ENCODE data around the gene DSCAML1.
"Not testable (repeated sequence)": the region's sequence is repeated elsewhere in the genome, so short reads cannot be mapped to it uniquely, and the experiment has no call there.

The DSCAML1 gene

DNA sequence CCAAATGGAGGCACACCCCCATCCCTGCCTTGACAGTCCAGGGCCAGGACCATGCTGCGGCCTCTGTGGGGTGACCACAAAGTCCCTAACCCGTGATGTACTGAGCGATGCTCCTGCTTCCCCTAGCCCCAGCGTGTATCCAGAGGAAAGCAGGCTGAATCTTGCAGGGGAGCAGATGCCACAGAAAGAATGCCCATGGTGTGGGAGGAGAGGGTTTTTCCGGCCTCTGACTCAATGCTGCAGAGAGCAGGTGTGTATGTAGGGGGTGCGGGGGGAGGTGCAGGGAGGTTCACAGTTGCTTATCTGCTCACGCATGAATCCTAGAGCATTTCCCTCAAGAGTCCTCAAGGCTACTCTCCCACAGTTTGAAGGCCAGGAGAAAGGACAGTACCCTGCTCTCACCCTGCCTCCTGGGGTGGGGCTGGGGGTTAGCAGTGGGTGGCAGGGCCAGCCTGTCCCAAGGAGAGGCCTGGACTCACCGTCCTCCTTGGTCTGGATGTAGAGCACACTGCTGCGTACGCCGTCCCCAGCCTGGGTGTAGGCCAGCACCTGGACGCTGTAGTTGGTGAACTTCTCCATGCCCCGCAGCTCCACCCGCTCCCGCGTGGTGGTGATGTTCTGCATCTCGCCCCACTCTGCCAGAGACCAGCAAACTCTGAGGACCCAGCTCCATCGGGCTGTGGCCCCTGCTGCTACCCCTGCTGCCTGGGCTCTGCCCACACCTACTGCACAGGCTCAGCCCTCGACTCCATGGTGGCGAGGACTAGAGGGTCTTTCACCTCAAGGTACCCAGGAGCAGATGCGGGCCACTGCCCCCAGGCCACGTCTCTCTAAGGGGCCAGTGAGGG lies 338.5 kb downstream of the DSCAML1 start:
- Histone ChIP-seq H3K27me3 (ENCODE audit: control insufficient read depth, insufficient read depth, low read length) (no peaks in the 10 kb centered on the region), H3K9ac (ENCODE audit: low read depth, low read length) (no peak overlapping the region), H3K4me1 (ENCODE audit: control insufficient read depth, insufficient read depth, low read length) (no peaks in the 10 kb centered on the region), H3K36me3 (ENCODE audit: control insufficient read depth, insufficient read depth, low read length) (no peaks in the 10 kb centered on the region), H3K4me3 (ENCODE audit: low read depth, low read length) (no peak overlapping the region), H3K9me3 (ENCODE audit: control insufficient read depth, insufficient read depth, low read length) (no peaks in the 10 kb centered on the region)

DNA sequence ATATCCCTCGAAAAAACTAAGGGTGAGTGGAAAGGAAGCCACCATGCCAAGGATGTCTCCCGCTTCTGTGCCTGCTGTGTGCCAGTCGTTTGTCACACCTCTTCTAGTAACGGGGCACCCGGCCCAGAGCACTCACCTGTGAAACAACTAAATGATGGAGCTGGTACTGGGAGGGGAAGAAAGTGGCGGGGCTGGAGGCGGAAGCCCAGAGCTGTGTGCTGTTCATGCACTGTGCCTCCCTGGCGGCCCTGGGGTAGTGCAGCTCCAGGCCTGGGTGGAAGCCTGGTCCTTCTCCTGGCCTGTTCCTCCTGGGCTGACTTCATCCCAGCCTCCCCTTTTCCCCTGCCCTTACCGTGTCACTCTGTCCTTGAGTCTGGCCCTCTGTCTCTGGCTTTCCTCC lies 339.2 kb downstream of the DSCAML1 start:
- H3K9me3 ChIP-seq (ENCODE audit: control insufficient read depth, insufficient read depth, low read length) = no peaks in the 10 kb centered on the region
- no peaks in the 10 kb centered on the region for H3K36me3 ChIP-seq (ENCODE audit: control insufficient read depth, insufficient read depth, low read length)
- no peak overlapping the region for H3K9ac ChIP-seq (ENCODE audit: low read depth, low read length)
- H3K4me1 ChIP-seq (ENCODE audit: control insufficient read depth, insufficient read depth, low read length) = no peaks in the 10 kb centered on the region
- H3K4me3 ChIP-seq (ENCODE audit: low read depth, low read length) = no peak overlapping the region
- H3K27me3 ChIP-seq (ENCODE audit: control insufficient read depth, insufficient read depth, low read length) = no peaks in the 10 kb centered on the region

DNA sequence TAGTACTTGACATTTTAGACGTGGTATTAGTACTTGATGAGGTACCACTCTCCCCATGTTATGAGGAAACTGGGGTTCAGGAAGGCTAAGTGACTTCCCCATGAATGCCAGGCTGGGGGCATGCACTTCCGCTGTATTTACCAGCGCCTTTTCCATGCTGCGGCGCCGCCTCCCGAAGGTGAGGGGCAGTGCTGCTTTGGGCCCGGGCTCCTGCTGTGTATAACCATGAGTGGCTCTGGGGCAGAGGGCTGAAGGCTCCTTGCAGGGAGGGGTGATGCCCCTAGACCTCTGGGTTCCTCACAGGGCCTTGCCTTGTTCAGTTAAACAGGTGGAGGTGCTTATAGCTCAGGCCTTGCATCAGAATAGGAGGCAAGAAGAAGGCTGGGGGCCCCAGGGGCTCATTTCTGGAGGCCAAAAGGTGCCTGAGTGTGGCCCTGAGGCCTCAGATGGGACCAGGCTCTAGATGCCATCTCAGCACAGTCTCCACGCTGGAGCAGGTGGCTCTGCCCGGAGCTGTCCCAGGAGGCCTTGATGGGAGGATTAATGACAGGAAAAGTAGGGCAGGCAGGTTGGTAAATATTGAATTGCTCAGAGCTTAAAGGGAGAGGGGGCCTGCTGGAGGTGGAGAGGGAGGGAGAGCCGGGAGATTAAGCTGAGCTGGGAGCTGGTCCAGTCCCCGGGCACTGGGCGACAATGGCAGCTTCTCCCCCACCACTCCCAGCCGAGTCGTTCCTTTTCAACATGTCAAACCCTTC lies 339.8 kb downstream of the DSCAML1 start:
- no peaks in the 10 kb centered on the region for H3K36me3 ChIP-seq (ENCODE audit: control insufficient read depth, insufficient read depth, low read length)
- no peaks in the 10 kb centered on the region for H3K4me1 ChIP-seq (ENCODE audit: control insufficient read depth, insufficient read depth, low read length)
- H3K9ac ChIP-seq (ENCODE audit: low read depth, low read length) = no peak overlapping the region
- H3K4me3 ChIP-seq (ENCODE audit: low read depth, low read length) = no peak overlapping the region
- H3K9me3 ChIP-seq (ENCODE audit: control insufficient read depth, insufficient read depth, low read length) = no peaks in the 10 kb centered on the region
- no peaks in the 10 kb centered on the region for H3K27me3 ChIP-seq (ENCODE audit: control insufficient read depth, insufficient read depth, low read length)

DNA sequence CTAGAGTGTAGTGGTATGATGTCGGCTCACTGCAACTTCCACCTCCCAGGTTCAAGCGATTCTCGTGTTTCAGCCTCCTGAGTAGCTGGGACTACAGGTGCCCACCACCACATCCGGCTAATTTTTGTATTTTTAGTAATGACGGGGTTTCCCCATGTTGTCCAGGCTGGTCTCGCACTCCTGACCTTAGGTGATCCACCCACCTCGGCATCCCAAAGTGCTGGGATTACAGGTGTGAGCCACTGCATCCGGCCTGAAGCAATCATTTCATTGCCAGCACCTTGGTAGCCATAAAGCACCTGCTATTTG lies 340.3 kb downstream of the DSCAML1 start:
- not testable (repeated sequence) for H3K4me3 ChIP-seq (ENCODE audit: low read depth, low read length); H3K36me3 ChIP-seq (ENCODE audit: control insufficient read depth, insufficient read depth, low read length); H3K9me3 ChIP-seq (ENCODE audit: control insufficient read depth, insufficient read depth, low read length); H3K27me3 ChIP-seq (ENCODE audit: control insufficient read depth, insufficient read depth, low read length); H3K4me1 ChIP-seq (ENCODE audit: control insufficient read depth, insufficient read depth, low read length); H3K9ac ChIP-seq (ENCODE audit: low read depth, low read length)

DNA sequence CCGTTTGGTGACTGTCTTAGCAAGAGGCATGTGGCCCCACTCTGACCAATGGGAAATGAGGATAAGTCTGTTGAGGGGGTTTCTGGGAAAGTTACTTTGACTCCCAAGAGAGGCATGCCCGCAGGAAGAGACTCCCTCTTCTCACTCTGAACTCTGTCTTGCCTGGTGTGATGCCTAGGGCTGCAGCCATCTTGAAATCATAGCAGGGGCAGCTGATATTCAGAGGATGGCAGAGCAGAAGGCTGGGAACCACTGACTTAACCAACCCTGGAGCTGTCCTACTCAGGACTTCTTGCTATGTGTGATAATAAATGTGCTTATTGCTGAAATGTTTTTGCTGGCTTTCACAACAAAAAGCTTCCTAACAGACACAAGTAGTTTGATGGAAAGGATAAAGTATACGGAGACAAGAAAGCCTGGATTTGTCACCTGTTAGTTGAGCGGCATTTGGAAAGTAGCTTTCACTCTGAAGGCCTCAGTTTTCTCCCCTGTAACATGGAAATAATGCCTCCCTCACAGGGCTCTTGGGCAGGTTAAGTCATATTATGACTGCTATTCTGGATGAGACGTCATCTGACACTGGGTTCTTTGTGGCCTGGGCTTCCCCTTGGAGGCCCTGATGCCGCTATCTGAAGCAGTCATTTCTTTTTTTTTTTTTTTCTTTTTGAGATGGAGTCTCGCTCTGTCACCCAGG lies 340.8 kb downstream of the DSCAML1 start:
- no peak overlapping the region for H3K9ac ChIP-seq (ENCODE audit: low read depth, low read length)
- no peaks in the 10 kb centered on the region for H3K36me3 ChIP-seq (ENCODE audit: control insufficient read depth, insufficient read depth, low read length)
- H3K4me3 ChIP-seq (ENCODE audit: low read depth, low read length) = no peak overlapping the region
- H3K9me3 ChIP-seq (ENCODE audit: control insufficient read depth, insufficient read depth, low read length) = no peaks in the 10 kb centered on the region
- no peaks in the 10 kb centered on the region for H3K4me1 ChIP-seq (ENCODE audit: control insufficient read depth, insufficient read depth, low read length)
- H3K27me3 ChIP-seq (ENCODE audit: control insufficient read depth, insufficient read depth, low read length) = no peaks in the 10 kb centered on the region

DNA sequence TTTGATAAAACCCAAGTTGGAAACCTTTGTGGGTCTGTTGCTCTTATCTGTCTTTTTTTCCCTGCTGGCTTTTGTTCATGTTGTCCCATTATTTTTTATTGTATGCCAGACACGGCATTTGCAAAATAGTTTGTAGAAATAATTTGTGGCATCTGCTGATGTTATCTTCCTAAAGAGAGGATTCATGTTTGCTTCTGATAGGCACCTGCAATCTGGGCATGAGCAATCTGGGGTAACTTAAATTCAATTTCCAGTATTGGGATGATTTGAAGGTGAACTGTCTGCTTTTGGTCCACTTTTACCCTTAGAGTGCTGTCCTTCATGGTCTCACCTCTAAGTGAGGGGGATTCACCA lies 342.5 kb downstream of the DSCAML1 start:
- H3K9me3 ChIP-seq (ENCODE audit: control insufficient read depth, insufficient read depth, low read length) = no peaks in the 10 kb centered on the region
- H3K27me3 ChIP-seq (ENCODE audit: control insufficient read depth, insufficient read depth, low read length) = no peaks in the 10 kb centered on the region
- H3K36me3 ChIP-seq (ENCODE audit: control insufficient read depth, insufficient read depth, low read length) = no peaks in the 10 kb centered on the region
- H3K4me1 ChIP-seq (ENCODE audit: control insufficient read depth, insufficient read depth, low read length) = no peaks in the 10 kb centered on the region
- no peak overlapping the region for H3K9ac ChIP-seq (ENCODE audit: low read depth, low read length)
- H3K4me3 ChIP-seq (ENCODE audit: low read depth, low read length) = no peak overlapping the region

DNA sequence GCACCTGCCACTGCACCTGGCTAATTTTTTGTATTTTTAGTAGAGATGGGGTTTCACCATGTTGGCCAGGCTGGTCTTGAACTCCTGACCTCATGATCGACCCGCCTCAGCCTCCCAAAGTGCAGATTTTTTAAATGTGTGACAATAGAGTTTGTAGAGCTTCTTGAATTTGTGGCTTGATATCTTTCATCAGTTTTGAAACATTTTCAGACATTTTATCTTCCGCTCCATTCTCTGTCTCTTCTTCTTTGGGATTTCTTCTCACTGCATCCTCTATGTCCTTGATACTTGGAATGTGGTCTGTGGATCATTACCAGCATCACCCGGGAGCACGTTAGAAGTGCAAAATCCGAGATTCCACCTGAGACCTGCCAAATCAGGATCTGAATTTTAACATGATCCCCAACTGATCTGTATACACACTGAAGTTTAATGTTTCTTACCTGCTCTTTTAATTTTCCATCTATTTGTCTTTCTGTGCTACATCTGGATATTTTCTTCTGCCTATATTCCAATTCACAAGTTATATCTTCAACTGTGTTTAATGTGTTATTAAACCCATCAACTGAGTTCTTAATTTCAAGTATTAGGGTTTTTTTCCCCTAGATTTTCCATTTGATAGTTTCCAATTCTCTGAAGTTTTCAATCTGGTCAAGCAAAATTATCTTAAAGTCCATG lies 343.0 kb downstream of the DSCAML1 start:
- H3K9ac ChIP-seq (ENCODE audit: low read depth, low read length) = no peak overlapping the region
- no peaks in the 10 kb centered on the region for H3K4me1 ChIP-seq (ENCODE audit: control insufficient read depth, insufficient read depth, low read length)
- no peaks in the 10 kb centered on the region for H3K9me3 ChIP-seq (ENCODE audit: control insufficient read depth, insufficient read depth, low read length)
- H3K27me3 ChIP-seq (ENCODE audit: control insufficient read depth, insufficient read depth, low read length) = no peaks in the 10 kb centered on the region
- no peaks in the 10 kb centered on the region for H3K36me3 ChIP-seq (ENCODE audit: control insufficient read depth, insufficient read depth, low read length)
- no peak overlapping the region for H3K4me3 ChIP-seq (ENCODE audit: low read depth, low read length)

DNA sequence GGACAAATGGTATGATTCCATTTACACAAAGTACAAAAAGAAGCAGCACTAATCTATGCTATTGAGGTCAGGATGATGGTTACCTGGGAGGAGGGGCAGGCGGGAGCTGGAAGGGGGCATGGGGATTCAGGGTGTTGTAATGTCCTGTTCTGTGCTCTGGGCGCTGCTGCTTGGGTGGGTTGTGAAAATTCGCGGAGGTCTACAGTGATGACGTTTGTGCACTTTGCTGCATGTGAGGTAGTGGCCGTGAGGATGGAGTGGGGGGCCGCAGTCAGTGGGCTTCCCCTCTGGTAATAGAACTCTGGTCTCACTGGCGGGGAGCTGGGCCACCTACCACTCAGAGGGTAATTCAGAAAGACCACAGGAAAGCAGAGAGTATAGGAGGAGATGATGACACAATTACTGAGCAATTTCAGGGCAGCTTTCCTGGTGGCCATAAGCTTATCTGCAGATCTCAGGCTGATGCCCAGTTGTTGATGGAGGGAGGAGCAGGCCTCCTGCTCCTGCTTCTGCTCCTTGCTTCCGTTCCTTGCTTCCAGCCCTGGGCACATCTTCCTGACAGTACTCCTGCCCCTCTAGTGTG lies 347.8 kb downstream of the DSCAML1 start:
- no peaks in the 10 kb centered on the region for H3K4me1 ChIP-seq (ENCODE audit: control insufficient read depth, insufficient read depth, low read length)
- no peaks in the 10 kb centered on the region for H3K9me3 ChIP-seq (ENCODE audit: control insufficient read depth, insufficient read depth, low read length)
- H3K27me3 ChIP-seq (ENCODE audit: control insufficient read depth, insufficient read depth, low read length) = no peaks in the 10 kb centered on the region
- no peak overlapping the region for H3K9ac ChIP-seq (ENCODE audit: low read depth, low read length)
- H3K4me3 ChIP-seq (ENCODE audit: low read depth, low read length) = no peak overlapping the region
- no peaks in the 10 kb centered on the region for H3K36me3 ChIP-seq (ENCODE audit: control insufficient read depth, insufficient read depth, low read length)

DNA sequence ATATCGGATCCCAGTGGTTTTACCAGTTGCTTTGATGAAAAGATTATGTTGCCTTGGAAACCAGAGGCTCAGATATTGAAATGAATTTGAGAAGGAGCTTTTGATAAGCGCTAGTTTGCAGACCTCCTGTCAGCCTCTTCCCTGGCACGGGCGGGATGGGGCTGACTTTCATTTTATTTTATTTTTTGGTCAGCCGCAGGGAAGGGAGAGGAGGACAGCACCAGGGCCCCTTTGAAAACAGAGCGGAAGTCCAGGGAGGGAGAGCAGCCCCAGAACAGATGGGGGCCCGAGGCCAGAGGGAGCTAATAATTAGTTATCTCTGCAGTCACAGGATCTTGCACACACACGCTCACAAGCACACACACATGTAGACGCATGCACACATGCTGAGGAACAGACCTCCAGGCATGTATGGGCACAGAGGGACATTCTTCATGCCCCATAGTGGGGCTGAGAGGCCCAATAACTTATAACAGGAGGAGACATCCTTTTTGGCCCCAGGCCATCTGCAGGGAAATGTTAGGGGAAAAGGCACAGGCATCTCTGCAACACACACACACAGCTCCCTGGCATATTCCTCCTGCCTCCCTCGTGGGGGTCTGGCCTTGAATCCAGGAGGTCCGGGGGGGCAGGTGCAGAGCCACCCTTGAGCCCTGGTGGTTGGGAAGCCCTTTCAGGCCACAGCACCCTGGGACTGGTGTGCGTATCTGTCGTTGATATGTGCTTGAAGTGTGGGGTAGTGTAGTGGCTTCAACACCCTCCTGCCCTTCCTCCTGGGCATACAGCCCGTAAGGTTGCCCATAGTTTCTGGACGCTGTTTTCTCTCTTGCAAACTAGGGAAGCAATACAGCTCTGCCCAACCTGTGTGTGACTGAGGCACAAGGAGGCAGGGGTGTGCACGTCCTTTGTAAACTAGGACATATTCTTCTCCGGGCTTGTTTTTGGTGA lies 352.0 kb downstream of the DSCAML1 start:
- no peaks in the 10 kb centered on the region for H3K27me3 ChIP-seq (ENCODE audit: control insufficient read depth, insufficient read depth, low read length)
- no peak overlapping the region for H3K9ac ChIP-seq (ENCODE audit: low read depth, low read length)
- H3K4me1 ChIP-seq (ENCODE audit: control insufficient read depth, insufficient read depth, low read length) = no peaks in the 10 kb centered on the region
- no peaks in the 10 kb centered on the region for H3K9me3 ChIP-seq (ENCODE audit: control insufficient read depth, insufficient read depth, low read length)
- H3K4me3 ChIP-seq (ENCODE audit: low read depth, low read length) = no peak overlapping the region
- no peaks in the 10 kb centered on the region for H3K36me3 ChIP-seq (ENCODE audit: control insufficient read depth, insufficient read depth, low read length)

DNA sequence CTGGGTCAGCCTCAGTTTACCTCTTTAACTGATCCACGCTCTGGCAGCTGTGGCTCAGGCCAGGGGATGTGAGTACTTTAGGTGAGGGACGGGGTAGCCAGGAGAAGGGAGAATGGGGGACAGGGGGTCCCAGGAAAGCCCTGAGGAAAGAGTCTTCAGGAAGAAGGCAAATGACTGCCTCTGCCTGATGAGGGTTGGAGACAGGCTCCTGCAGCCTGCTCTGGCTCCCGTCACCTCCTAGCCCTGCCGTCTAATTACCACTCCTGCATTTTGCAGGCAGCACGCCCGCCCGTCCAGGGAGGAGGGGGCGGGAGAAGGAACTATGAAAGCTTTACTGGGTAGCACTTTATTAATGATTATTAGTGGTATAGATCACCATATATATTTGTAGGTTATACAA lies 352.8 kb downstream of the DSCAML1 start:
- Histone ChIP-seq H3K36me3 (ENCODE audit: control insufficient read depth, insufficient read depth, low read length) (no peaks in the 10 kb centered on the region), H3K9me3 (ENCODE audit: control insufficient read depth, insufficient read depth, low read length) (no peaks in the 10 kb centered on the region), H3K9ac (ENCODE audit: low read depth, low read length) (no peak overlapping the region), H3K27me3 (ENCODE audit: control insufficient read depth, insufficient read depth, low read length) (no peaks in the 10 kb centered on the region), H3K4me3 (ENCODE audit: low read depth, low read length) (no peak overlapping the region), H3K4me1 (ENCODE audit: control insufficient read depth, insufficient read depth, low read length) (no peaks in the 10 kb centered on the region)

All from iPS-15b (cell line).